Endodermal cell (in vitro differentiated cells): ENCODE measurements around the gene WDR7. TPM values are rescaled to one million over a fixed set of nuclear protein-coding genes. Genes with fewer than 3 reads are reported as not detected.

Experiments used
- DNase-seq: peaks from one replicate; pipeline ENCODE4 v3.0.0-alpha.2; 2017
- H3K27ac ChIP-seq: 2 replicates; pipeline ENCODE4 v1.5.1; 2013; ENCODE audit warnings: mild to moderate bottlenecking, low read depth, low read length, moderate library complexity
- H3K27me3 ChIP-seq: 2 replicates; pipeline ENCODE4 v1.6.1; 2013; ENCODE audit warnings: mild to moderate bottlenecking, low read length, moderate library complexity; ENCODE audit not compliant: insufficient read depth, control insufficient read depth, poor library complexity, severe bottlenecking
- H3K36me3 ChIP-seq: 2 replicates; pipeline ENCODE4 v1.7.0; 2013; ENCODE audit warnings: mild to moderate bottlenecking, low read length, moderate library complexity; ENCODE audit not compliant: control insufficient read depth, insufficient read depth
- H3K4me1 ChIP-seq: one replicate; pipeline ENCODE4 v1.7.0; 2013; ENCODE audit warnings: low read length; ENCODE audit not compliant: control insufficient read depth, insufficient read depth
- H3K4me3 ChIP-seq: 2 replicates; pipeline ENCODE4 v1.5.1; 2013; ENCODE audit warnings: mild to moderate bottlenecking, low read length, moderate library complexity
- H3K9ac ChIP-seq: 2 replicates; pipeline ENCODE4 v1.6.1; 2013; ENCODE audit warnings: mild to moderate bottlenecking, low read length, moderate library complexity; ENCODE audit not compliant: poor library complexity, severe bottlenecking; ENCODE audit errors: extremely low read depth
- H3K9me3 ChIP-seq: 2 replicates; pipeline ENCODE4 v1.6.1; 2013; ENCODE audit warnings: mild to moderate bottlenecking, low read length, moderate library complexity; ENCODE audit not compliant: control insufficient read depth
- H3K27ac Mint-ChIP-seq: 2 replicates; pipeline ENCODE4 v1.8.0; 2020; ENCODE audit warnings: mixed read lengths
- H3K27me3 Mint-ChIP-seq: 2 replicates; pipeline ENCODE4 v1.8.0; 2021; ENCODE audit warnings: mild to moderate bottlenecking, mixed read lengths; ENCODE audit not compliant: insufficient read depth
- H3K36me3 Mint-ChIP-seq: 2 replicates; pipeline ENCODE4 v1.8.0; 2020; ENCODE audit warnings: low read depth, mixed read lengths
- H3K4me1 Mint-ChIP-seq: 2 replicates; pipeline ENCODE4 v1.8.0; 2020; ENCODE audit warnings: mixed read lengths
- H3K4me3 Mint-ChIP-seq: 2 replicates; pipeline ENCODE4 v1.8.0; 2020; ENCODE audit warnings: mild to moderate bottlenecking, moderate library complexity, mixed read lengths
- H3K9me3 Mint-ChIP-seq: 2 replicates; pipeline ENCODE4 v1.8.0; 2020; ENCODE audit warnings: mild to moderate bottlenecking, mixed read lengths
- WGBS, 2 experiments: methylation state at CpG; one replicate each; pipeline versions ENCODE4 v1.1.5 to v1.1.7; 2013; ENCODE audit warnings: missing lambda C conversion rate in 2 of 2, mixed read lengths in 1 of 2; ENCODE audit not compliant: insufficient coverage in 1 of 2, insufficient read length in 1 of 2; 5-methylcytosine and 5-hydroxymethylcytosine counted together
- total RNA-seq, 2 donors: library from RNA; stranded (reverse); fragmentation: NEBNext Ultra II Directional in 1 of 2; extraction: Animal tissue kit (Norgen Biotek cat#: 25700) in 1 of 2; gene quantifications; 2 replicates in 1 of 2; 3 replicates in 1 of 2; pipeline ENCODE4 v1.2.1, GENCODE V29; 2021
- TF ChIP-seq, protein P1 (sequence below): fragments of 200-600 bp; sonication (generic); conservative IDR thresholded peaks from 2 replicates; pipeline ENCODE4 v1.5.0; 2021; ENCODE audit warnings: antibody characterized with exemption, mild to moderate bottlenecking

Gene WDR7
- total RNA-seq, 2 donors from 2014 or later = 17.1 to 22.5 TPM

DNA sequence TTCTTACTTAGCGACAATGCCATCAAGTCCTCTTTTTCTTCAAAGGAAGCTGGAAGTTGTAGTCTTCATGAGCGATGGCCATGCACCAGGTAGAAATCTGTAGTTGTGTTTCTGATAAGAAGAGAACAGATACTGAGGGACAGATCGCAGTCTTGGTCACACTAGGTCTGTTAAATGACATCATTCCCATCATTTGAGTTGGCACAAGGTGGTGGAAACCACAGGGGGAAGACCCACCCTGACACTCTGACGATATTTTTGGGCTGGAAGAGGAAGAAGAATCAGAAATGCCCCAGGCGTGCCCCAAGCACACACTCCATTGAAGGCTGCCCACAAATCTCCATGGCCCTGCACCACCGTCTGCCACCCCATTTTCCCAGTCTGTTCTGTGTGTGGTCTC lies 406.7 kb downstream of the WDR7 start:
- Histone ChIP-seq H3K4me1 (no peaks in the 10 kb centered on the region), H3K4me3 (no peak overlapping the region), H3K9ac (no peak overlapping the region), H3K9me3 (peaks cover 24% of the 10 kb centered on the region), H3K27me3 (no peaks in the 10 kb centered on the region), H3K36me3 (no peaks in the 10 kb centered on the region), H3K27ac (no peak overlapping the region)
- no peak for DNase-seq
- Mint-ChIP-seq H3K4me1 (peaks cover 6% of the 10 kb centered on the region), H3K9me3 (peaks cover 31% of the 10 kb centered on the region), H3K27me3 (no peaks in the 10 kb centered on the region), H3K4me3 (no peak overlapping the region), H3K27ac (no peak overlapping the region), H3K36me3 (peaks cover 39% of the 10 kb centered on the region)
- TF ChIP-seq, protein P1, sequence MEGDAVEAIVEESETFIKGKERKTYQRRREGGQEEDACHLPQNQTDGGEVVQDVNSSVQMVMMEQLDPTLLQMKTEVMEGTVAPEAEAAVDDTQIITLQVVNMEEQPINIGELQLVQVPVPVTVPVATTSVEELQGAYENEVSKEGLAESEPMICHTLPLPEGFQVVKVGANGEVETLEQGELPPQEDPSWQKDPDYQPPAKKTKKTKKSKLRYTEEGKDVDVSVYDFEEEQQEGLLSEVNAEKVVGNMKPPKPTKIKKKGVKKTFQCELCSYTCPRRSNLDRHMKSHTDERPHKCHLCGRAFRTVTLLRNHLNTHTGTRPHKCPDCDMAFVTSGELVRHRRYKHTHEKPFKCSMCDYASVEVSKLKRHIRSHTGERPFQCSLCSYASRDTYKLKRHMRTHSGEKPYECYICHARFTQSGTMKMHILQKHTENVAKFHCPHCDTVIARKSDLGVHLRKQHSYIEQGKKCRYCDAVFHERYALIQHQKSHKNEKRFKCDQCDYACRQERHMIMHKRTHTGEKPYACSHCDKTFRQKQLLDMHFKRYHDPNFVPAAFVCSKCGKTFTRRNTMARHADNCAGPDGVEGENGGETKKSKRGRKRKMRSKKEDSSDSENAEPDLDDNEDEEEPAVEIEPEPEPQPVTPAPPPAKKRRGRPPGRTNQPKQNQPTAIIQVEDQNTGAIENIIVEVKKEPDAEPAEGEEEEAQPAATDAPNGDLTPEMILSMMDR = no peak
- 84 to 90% methylated on average over 4 to 6 of the region's 6 CpGs for WGBS, 2 experiments

DNA sequence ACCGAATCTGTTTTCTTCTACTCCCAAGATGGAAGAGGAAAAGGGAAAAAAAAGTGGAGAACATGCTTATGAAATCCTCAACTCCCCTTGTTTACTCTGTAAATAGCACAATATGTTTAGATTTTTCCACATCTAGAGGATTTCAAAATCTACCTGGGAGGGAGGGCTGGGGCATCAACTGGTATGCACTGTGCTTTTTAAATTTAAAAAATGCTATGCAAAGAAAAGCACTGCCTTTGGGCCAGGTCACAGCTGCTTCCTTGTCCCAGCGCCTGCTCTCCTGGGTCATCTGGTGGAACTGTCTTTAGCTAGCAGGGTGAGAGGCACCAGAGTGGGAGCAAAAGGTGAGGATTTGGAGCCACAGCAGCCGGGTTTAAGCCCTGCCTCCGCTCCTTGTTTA lies 407.6 kb downstream of the WDR7 start:
- no peaks in the 10 kb centered on the region for H3K27me3 ChIP-seq
- no peak overlapping the region for H3K4me3 Mint-ChIP-seq
- no peaks in the 10 kb centered on the region for H3K27me3 Mint-ChIP-seq
- H3K4me1 Mint-ChIP-seq = peaks cover 13% of the 10 kb centered on the region
- no peak overlapping the region for H3K27ac Mint-ChIP-seq
- H3K27ac ChIP-seq = no peak overlapping the region
- peaks cover 16% of the 10 kb centered on the region for H3K9me3 ChIP-seq
- H3K36me3 ChIP-seq = no peaks in the 10 kb centered on the region
- peaks cover 24% of the 10 kb centered on the region for H3K9me3 Mint-ChIP-seq
- DNase-seq = no peak
- H3K4me3 ChIP-seq = no peak overlapping the region
- no peak overlapping the region for H3K9ac ChIP-seq
- TF ChIP-seq, protein P1 = no peak
- peaks cover 5% of the 10 kb centered on the region for H3K4me1 ChIP-seq
- H3K36me3 Mint-ChIP-seq = peaks cover 46% of the 10 kb centered on the region
- WGBS, 2 experiments = 91 to 92% methylated on average over 2 to 4 of the region's 4 CpGs

DNA sequence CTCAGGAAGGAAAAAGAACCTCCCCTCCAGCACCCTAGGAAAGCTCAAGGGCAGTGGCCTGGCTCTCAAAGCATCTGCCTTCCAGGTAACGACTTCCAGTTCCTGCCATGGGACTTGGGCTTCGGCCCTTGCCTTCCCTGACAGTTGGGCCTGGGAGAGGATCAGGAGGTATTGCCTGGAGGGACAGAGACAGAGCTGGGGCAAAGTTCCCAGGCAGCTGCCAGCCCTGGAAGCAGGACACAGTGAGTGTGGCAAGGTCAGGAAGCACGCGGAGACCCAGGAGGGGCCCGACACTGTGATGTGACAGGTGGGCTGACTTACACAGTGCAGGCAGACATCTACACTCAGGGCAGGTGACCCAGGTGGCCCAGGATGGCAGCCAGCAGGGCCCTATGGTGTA lies 408.2 kb downstream of the WDR7 start:
- H3K27ac Mint-ChIP-seq = no peak overlapping the region
- no peak overlapping the region for H3K9ac ChIP-seq
- H3K9me3 Mint-ChIP-seq = peaks cover 17% of the 10 kb centered on the region
- H3K4me1 ChIP-seq = peaks cover 9% of the 10 kb centered on the region
- H3K9me3 ChIP-seq = peaks cover 9% of the 10 kb centered on the region
- WGBS, 2 experiments = 95 to 100% methylated on average over 5 of the region's 5 CpGs
- H3K36me3 ChIP-seq = no peaks in the 10 kb centered on the region
- H3K27me3 ChIP-seq = no peaks in the 10 kb centered on the region
- no peaks in the 10 kb centered on the region for H3K27me3 Mint-ChIP-seq
- TF ChIP-seq, protein P1 = no peak
- no peak overlapping the region for H3K4me3 Mint-ChIP-seq
- H3K36me3 Mint-ChIP-seq = peaks cover 46% of the 10 kb centered on the region
- no peak overlapping the region for H3K4me3 ChIP-seq
- no peak for DNase-seq
- H3K27ac ChIP-seq = no peak overlapping the region
- H3K4me1 Mint-ChIP-seq = peaks cover 19% of the 10 kb centered on the region
